Measurements from ENCODE around the gene ANKZF1. TPM values are rescaled to one million over a fixed set of nuclear protein-coding genes. Genes with fewer than 3 reads are reported as not detected.

ANKZF1 gene
- total RNA-seq, 1 donor from 2014 or later = 18.2 TPM

GRCh38 chr2:219261024-219261855, 31.6 kb downstream of the ANKZF1 start:
- no peak for ATAC-seq

DNA sequence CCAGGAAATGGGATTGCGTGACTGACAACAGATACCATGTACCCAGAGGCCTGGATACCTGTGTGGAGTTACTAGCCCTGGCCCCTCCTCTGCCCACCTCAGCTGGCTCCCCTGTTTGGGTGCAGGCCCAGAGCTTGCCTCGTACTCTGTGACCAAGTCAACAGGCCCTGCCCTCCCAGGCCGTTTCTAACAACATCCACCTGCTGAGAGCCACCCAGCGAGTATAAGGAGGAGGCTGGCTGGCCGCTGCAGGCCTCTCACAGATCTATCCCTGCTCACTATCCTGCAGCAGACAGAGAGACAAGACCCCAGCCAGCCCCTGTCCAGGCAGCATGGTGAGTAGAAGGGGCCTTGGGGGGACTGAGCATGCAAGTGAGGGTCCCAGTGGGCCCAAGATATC, 36.6 kb downstream of the ANKZF1 start:
- no peak for ATAC-seq

- ATAC-seq = no peak
Observed at GRCh38 chr2:219266886-219267285, 37.3 kb downstream of the ANKZF1 start.

- ATAC-seq = no peak
Observed at GRCh38 chr2:219268294-219268693, 38.7 kb downstream of the ANKZF1 start.

- ATAC-seq = no peak
Observed at GRCh38 chr2:219269362-219270054, 39.9 kb downstream of the ANKZF1 start.

GRCh38 chr2:219270055-219270372, 40.4 kb downstream of the ANKZF1 start:
- no peak for ATAC-seq

DNA sequence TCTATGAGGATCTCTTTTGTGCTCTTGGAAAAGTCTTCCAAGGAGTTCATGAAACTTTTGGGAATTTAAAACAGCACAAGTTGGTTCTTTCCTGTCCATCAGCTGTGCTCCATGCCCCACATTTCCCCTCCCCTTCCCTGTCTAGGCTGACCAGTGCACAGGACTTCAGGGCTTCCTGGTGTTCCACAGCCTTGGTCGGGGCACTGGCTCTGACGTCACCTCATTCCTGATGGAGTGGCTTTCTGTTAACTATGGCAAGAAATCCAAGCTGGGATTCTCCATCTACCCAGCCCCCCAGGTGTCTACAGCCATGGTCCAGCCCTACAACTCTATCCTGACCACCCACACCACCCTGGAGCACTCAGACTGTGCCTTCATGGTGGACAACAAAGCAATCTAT, 41.4 kb downstream of the ANKZF1 start:
- no peak for ATAC-seq

DNA sequence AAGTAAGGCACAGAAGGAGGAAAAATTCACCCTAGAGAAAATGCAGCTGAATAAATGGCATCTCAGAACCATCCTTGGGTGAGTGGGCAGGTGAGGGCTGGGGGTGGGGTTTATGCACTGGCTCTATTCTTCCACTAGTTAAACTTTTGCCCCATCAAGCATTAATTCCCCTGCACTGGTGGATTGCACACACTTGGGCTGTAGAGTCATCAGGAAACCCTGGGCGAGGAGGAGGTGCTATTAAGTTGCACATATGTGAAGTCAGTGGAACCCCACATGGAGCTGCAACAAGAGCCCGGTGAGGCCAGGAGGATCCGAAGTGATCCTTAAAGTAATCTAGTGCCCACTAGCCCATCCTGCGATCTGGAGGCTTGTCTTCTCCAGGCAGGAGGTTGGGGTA, 42.8 kb downstream of the ANKZF1 start:
- ATAC-seq = no peak

- ATAC-seq = no peak
Observed at GRCh38 chr2:219272995-219273394, 43.4 kb downstream of the ANKZF1 start.

GRCh38 chr2:219273937-219274336, 44.3 kb downstream of the ANKZF1 start:
- ATAC-seq = peak; percentile 94

DNA sequence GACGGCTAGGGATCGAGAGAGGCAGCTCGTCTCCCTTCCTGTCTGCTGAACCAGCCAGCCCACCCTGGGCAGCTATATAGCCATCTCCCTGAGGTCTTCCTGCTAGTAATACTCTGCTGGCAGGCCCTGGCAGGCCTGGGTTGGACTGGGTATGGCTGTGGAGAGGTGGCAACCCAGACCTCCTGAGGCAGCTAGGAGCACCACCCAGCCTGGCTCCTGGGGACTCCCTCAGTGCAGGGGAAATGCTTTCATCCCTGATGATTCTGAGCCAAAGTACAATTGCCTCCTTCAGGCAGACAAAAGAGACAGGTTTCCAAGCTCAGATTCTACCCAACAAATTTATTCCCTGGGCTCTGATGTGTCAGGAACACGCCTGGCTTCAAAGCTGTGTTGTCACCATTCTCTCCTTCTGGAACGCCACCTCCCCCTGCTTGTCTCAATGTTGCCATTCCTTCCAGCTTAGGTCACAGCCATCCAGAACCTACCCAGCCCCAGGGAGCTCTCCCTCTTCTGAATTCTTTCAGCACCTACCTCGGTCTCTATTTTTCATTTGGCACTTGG, 44.8 kb downstream of the ANKZF1 start:
- peak; percentile 53 for ATAC-seq

GRCh38 chr2:219277703-219278654, 48.4 kb downstream of the ANKZF1 start:
- ATAC-seq = peak; percentile 30

DNA sequence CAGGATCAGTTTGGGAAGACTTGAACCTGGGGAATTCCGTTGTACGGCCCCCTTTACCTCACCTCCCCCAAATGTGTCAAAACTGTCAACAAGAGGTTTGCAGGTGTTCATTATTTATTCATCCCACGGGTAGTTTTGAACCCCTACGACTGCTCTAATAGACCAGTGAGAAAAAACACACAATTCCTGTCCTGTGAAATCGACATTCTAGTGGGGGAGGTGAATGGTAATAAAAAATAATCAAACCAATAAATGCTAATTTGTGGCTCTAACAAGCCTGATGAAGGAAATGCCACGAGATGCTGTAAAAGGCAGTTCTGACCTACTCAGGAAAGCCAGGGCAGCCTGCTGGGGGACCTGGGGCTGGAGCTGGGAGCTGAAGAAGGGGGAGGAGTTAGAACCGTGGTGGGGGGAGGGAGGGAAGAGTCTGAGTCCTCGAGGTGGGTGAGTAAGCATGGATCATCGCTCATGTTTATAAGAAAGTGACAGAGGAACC, 49.1 kb downstream of the ANKZF1 start:
- no peak for ATAC-seq

- ATAC-seq = peak; percentile 94
Observed at GRCh38 chr2:219279151-219279915, 49.7 kb downstream of the ANKZF1 start, which contains the start of gene DNAJB2. DNAJB2 (plus strand) TSS chr2:219279366; CDS start chr2:219279834, 468 bp downstream.

DNA sequence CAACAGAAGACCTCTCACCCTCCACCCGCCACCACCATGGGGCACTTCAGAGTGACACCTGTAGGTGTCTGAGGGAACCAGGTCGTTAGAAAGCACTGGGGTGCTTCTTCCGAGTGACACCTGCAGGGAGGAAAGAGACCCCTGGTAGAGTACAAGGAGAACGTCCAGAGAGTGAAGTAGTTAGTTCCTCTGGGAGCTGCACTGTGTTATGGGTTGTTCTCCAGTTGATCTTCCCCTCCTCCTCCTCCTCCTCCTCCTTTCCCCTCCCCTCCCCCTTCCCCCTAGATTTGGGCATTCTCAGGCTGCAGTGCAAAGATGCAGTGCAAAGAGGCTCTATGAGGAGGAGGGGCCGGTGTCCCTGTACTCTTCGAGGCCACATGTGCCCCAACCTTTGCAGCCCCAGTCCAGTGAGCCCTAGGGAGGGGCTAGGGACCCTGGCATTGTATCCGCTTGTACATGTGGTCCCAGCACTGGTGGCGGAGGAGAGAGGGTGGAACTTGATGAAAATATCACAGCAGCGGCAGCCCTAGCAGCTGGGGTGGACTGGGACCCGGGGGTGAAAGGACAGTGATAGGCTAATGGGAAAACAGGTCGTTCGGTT, 50.4 kb downstream of the ANKZF1 start:
- no peak for ATAC-seq

DNA sequence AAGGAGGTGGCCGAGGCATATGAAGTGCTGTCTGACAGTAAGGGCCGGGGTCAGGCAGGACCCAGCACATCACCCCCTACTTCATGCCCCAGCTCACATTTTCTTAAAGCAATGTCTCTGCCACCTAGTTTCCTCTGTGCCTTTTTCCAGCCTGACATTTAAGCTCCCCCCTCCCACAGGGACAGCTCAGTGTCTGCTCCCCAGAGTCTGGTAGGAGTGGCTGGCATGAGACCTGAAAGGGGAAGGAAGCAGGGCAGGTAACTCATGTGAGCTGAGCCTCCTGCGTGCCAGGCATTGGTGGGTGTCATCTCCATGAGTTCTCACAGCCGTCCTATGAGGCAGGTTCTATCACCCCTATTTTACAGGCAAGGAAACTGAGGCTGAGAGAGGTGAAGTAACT, 51.0 kb downstream of the ANKZF1 start:
- no peak for ATAC-seq

- no peak for ATAC-seq
Observed at GRCh38 chr2:219281588-219281987, 52.0 kb downstream of the ANKZF1 start.

DNA sequence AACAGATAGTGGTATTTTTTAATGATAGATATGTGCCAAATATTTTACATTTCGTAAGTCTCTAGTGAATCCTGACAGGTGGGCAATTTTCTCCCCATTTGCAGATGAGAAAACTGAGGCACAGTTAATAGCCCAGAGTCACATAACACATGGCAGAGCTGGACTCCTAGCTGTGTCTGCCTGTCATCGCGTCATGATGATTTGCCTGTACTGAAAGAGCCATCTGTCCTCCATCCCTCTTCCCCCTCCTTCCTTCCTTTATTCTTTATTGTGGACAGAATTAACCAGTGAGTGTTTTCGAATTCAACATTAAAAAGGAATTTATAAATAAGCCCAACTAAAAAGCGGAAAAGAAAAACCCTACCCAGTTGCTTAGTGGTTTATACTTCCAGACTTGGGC, 52.8 kb downstream of the ANKZF1 start:
- ATAC-seq = no peak

DNA sequence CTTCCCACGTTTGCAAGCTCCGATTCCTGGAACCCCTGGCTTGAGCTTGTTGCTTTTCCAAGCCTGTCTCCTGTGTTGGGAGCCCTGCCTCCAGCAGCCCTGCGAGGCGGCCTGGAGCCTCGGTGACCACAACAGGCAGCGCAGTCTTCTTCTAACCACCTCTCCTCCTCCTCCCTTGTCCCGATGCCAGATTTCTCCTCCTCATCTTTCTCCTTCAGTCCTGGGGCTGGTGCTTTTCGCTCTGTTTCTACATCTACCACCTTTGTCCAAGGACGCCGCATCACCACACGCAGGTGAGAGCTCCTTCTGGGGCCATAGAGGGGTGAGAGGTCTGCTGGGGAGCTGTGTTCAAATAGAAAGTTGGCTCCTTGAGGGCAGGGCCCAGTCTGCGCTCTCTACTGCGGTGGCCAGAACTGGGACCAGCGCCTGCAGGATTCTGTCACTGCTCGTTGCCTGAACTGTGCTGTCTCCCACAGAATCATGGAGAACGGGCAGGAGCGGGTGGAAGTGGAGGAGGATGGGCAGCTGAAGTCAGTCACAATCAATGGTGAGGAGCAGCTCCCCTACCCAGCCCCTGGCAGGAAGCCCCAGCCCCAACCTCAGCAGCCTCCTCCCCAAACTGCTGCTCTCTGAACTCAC, 53.5 kb downstream of the ANKZF1 start:
- no peak for ATAC-seq

GRCh38 chr2:219284501-219285372, 55.1 kb downstream of the ANKZF1 start:
- ATAC-seq = no peak
